GM19025 (cell line): ENCODE data around the gene RRAS2.
A peak's percentile ranks its signal among the peaks of the same experiment; 100 is the strongest.
"Not testable (repeated sequence)": the region's sequence is repeated elsewhere in the genome, so short reads cannot be mapped to it uniquely, and the experiment has no call there.

Experiments
- ATAC-seq: cut with Tn5 transposase; IDR thresholded peaks from one replicate; pipeline ENCODE4 v1.9.1; 2021; ENCODE audit warnings: mild to moderate bottlenecking, low read depth, moderate library complexity; ENCODE audit not compliant: unreplicated experiment

RRAS2 gene

GRCh38 chr11:14373941-14374646 is 15.1 kb upstream of the RRAS2 start:
- no peak for ATAC-seq

GRCh38 chr11:14372011-14372410 is 13.0 kb upstream of the RRAS2 start:
- ATAC-seq, result no peak

- ATAC-seq, result no peak
These were observed 12.3 kb upstream of the RRAS2 start for GRCh38 chr11:14371249-14371648.

GRCh38 chr11:14370496-14370895 is 11.5 kb upstream of the RRAS2 start:
- no peak for ATAC-seq

- ATAC-seq, result no peak
These were observed 10.6 kb upstream of the RRAS2 start for GRCh38 chr11:14369598-14369997.

- no peak for ATAC-seq
These were observed 8.0 kb upstream of the RRAS2 start for GRCh38 chr11:14366936-14367335.

- ATAC-seq, result no peak
These were observed 5.3 kb upstream of the RRAS2 start for GRCh38 chr11:14364322-14364721.

GRCh38 chr11:14362611-14363010 is 3.6 kb upstream of the RRAS2 start:
- no peak for ATAC-seq

GRCh38 chr11:14361951-14362350 is 3.0 kb upstream of the RRAS2 start:
- no peak for ATAC-seq

- ATAC-seq, result no peak
These were observed 2.0 kb upstream of the RRAS2 start for GRCh38 chr11:14360976-14361375.

GRCh38 chr11:14359501-14360031 is 583 bp upstream of the RRAS2 start:
- no peak for ATAC-seq

GRCh38 chr11:14357881-14358728 is 878 bp downstream of the RRAS2 start:
- peak; percentile 48 for ATAC-seq

GRCh38 chr11:14356342-14356741 is 2.6 kb downstream of the RRAS2 start:
- ATAC-seq, result no peak

GRCh38 chr11:14354604-14355003 is 4.4 kb downstream of the RRAS2 start:
- not testable (repeated sequence) for ATAC-seq

- no peak for ATAC-seq
These were observed 8.2 kb downstream of the RRAS2 start for GRCh38 chr11:14350716-14351238.

GRCh38 chr11:14350215-14350614 is 8.8 kb downstream of the RRAS2 start:
- ATAC-seq, result no peak

GRCh38 chr11:14347991-14348390 is 11.0 kb downstream of the RRAS2 start:
- no peak for ATAC-seq

- ATAC-seq, result no peak
These were observed 11.5 kb downstream of the RRAS2 start for GRCh38 chr11:14347494-14347893.

- no peak for ATAC-seq
These were observed 12.6 kb downstream of the RRAS2 start for GRCh38 chr11:14346303-14346955.

GRCh38 chr11:14345668-14346067 is 13.3 kb downstream of the RRAS2 start:
- no peak for ATAC-seq

- ATAC-seq, result not testable (repeated sequence)
These were observed 14.0 kb downstream of the RRAS2 start for GRCh38 chr11:14345016-14345415.
